OCI-M2 (cell line): ENCODE results near the gene KCTD10.

Experiments used
- DNase-seq: peaks from one replicate; lab custom pipeline; 2025; ENCODE audit not compliant: unreplicated experiment; lab: John Stamatoyannopoulos, UW

The KCTD10 gene, protein sequence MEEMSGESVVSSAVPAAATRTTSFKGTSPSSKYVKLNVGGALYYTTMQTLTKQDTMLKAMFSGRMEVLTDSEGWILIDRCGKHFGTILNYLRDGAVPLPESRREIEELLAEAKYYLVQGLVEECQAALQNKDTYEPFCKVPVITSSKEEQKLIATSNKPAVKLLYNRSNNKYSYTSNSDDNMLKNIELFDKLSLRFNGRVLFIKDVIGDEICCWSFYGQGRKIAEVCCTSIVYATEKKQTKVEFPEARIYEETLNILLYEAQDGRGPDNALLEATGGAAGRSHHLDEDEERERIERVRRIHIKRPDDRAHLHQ

DNA sequence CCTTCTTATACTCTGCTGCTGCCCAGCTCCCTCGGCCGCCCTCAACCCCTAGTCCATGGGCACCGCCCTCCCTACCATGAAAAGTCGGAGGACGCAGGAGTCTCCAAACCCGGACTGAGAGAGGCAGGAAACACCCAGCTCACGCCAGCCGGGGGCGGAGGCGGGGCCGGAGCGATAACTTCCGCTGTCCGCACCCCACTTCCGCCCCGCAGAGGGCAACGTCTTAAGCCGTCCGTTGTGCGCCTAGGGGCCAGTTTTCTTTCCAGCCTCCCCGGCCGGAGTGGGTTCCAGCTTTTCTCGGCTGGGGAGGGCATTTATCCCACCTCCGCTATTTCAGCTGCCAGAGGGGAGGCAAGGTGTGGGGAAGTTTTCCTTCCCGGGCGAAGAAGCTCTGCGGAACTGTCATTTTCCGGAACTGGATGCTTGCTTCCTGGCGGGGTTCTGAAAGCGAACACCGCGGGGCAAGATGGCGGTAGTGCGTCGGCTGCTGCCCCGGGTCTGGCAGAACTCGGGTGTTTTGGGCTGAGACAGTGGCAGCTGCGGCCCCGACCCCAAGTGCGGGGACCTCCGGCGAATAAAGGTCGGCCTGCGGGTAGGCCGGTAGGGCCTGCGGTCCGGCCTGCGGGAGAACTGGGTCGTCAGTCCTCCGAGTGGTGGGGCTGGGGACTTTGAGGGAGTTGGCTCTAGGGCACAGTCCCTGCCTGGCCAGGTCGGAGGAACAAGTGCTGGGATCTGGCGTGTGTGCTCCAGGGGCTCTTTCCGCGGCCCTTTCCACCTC, at the start of gene KCTD10, which contains the start of gene UBE3B:
KCTD10 (minus strand) TSS at position 116 of the 778 bp plus-strand sequence; CDS start at position 78, 38 bp downstream.
UBE3B (plus strand) TSS at position 450 of the 778 bp plus-strand sequence. CDS start 5,918 bp downstream, outside the sequence.
- peak; percentile 17 for DNase-seq

DNA sequence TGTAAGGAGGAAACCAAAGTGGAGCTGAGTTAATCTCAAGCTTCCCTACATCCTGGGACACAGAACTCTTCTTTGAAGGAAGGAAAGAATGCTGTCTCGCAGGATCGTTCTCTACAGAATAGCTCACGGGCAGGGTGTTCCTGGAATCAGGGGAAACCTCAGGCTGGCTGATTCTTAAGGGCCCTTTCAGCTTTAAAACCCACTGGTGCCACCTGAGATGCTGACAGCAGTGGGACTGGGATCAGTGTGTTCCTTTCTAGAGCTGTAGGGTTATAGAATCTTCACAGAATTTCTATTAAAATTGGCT, 48.1 kb upstream of the KCTD10 start:
- DNase-seq, result no peak

DNA sequence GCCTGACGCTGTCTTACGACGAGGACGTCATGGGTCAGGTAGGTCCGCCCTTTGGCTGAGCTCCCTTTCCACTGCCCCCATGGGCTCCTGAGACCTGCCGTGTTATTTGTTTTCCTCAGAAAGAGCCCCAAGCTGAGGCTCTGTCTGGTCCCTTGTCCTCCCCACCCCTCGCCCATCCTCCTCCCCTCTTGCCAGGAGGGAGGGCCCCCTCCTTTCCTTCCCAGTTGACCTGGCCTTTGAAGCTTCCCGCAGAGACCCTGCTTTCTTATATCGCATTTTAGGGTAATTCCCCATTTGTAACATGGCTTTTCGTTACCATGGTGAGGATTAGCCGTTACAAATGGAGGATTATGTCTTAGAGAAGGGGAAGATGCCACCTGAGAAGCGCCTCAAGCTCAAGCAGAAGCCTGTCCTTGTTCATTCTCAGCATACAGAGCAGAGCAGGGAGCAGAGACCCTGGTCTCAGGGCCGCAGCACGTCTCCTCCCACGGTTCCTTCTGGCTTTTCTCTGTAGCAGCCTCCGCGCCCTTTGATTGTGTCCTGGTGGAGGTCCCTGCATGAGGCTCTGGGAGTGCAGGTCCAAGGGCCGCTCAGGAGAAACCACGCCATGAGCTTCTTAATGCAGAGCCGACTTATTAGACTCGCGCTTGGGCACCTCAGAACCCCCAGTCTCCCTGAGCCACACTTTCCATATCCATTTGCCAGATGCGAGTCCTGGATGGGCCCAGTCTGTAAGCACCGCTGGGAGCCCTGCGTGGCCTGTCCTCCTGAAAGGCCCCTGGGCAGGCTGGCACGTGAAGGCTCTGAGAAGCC, 47.6 kb upstream of the KCTD10 start:
- DNase-seq, result no peak

DNA sequence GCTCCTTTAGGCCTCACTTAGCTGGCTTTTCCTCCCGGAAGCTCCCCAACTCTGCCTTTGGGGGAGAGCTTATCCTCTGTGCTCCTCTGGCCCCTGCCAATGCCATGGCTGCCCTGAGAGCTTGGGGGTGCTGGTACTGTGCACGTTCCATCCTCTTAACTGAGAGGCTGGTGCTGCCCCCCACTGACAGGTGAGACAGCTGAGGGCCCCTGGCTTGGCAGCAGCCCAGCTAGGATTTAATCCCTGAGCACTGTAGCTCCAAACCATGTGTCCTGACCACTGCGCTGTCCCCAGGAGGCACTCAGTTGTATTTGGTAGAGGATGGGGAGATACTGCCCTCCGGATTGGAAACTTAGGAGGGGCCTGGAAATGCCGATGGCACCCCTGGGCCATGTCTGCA, 46.4 kb upstream of the KCTD10 start:
- DNase-seq, result no peak

DNA sequence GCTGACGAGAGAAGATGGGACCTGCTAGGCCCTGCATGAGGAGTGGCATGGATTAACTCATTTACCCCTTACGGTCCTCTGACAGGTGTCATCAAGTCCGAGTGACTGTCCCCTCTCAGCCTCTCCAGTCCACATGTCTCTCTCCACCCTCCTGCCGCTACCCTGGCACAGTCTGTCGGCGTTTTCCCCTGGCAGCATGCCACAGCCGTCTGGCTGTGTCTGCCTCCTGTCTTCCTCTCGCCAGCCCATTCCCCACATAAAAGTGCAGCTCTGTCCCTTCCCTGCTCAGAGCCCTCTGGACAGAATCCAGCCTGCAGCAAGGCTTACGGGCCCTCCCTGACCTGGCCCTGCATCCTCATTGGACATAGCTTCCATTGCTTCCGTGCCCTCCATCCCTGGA, 46.0 kb upstream of the KCTD10 start:
- DNase-seq, result no peak

DNA sequence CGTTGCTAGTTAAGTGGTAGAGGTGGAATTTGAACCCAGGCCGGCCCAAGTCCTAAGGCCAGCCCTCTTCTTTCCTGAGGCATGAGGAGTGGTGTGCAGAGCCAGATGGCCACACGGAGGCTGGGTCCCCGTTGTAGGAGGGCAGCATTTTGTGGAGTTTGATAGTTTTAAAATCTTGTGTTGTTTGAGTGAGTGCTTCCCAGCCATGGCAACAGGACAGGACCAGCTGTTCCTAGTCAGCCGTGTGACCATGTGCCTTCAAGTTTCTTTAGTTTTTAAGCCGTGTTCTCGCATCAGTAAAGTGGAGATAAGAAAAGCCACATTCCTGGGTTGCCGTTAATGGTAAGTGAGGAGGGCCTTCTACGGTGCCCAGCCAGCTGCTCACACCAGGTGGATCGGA, 44.7 kb upstream of the KCTD10 start:
- no peak for DNase-seq

DNA sequence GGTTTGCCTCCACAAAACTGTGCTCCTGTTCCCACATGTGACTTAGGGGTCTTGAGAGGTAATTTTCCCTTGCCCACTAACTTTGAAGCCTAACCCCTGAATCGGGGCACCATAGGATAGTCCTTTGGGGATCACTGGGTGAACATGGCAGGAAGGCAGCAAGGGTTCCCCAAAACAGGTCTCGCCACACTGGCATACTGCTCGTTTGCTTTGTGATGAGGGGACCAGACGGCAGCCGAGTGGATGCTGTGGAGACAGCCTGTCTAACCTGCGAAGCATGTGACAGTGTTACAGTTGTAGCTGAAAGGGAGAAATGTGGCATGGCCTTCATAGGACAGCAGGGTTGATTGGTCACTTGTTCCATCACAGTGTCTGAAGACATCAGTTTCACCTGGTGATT, 42.7 kb upstream of the KCTD10 start:
- DNase-seq, result no peak

DNA sequence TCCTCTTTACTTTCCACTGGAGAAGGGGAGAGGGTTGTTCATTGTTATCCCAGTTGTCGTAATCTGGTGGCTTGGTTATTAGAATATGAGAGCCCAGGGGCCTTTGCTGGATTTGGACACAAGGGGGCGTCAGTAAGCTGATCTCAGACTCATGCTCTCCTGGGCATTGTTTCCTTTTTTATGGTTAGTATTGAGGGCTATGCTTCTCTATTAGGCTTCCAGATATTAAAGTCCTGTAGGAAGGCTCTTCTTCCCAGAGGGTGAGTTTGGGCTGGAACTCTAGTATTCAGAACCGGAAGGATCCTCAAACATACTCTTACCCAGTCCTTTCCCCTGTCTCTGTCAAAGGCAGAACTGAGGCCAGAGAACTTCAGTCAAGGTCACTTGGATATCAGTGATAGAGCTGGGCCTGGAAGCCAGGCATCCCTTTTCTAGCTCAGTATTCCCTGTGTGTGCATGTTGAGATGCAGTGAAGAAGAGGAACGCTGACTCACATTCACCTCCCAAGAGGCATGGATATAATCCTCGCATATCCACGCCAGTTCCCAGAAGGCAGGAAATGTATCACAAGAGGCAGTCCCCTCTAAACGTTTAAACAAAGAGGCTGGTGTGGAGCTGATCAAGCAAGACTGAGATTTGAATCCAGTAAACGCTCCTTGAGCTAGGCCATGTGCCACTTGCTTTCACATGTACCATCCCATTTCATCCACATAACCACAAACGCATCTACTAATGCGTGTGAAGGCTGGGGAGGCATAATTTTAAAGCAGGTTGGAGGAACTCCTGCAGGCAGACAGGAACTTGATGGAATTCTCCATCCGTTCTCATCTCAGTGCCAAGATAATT, 41.9 kb upstream of the KCTD10 start:
- peak; percentile 29 for DNase-seq

DNA sequence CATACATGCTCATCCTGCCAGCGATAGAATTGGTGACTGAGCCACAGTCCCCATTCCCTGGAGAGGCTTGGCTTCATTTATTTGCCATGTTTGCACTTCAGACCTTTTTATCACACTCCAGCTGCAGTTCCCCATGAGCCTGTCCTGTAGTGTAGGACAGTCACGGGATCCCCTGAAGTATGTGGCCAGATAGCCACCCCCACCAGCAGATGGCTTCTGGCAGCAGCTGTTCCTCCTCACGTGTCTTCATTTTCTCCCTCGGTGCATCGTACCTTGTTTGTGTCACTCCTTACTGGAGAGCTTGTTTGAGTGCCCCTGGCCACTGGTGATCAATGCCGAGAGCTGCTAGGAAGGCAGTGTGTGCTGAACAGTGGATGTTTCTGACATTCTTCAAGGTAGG, 40.5 kb upstream of the KCTD10 start:
- DNase-seq, result no peak

DNA sequence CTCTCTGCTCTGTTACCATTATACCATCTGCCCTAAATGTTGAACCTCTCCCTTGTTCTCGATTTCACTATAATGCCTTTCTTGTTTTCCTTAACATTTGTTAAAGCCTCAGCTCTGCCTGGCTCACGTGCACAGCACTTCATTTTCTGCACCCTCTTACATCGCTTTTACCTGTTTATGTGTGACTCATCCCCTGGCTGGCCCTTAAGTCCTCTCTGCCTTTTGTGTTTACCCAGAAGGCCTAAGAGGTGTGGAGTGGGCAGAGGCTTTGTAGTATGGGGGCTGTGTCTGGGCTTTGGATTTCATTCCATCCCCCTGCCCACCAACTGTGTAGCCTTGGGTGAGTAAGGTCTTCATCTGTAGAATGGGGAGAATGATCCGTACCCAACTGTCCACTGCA, 36.9 kb upstream of the KCTD10 start:
- DNase-seq, result no peak

DNA sequence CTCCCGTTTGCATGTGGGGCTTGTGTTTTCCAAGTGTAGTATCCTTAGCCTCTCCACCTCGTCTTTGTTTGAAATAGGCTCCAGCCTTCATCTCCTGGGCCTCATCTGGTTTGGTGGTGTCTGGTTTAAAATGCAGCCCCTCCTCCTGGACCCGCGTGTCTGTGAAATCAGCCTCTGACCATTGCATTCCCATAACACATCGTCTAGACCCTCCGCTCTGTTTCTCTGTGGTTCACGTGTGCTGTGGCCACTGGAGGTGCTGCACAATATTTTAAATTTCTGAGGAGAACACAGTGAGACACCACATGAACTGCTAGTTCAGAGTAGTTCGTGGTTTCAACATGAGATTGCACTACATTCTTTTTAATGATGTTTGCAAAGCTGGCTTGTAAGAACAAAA, 36.0 kb upstream of the KCTD10 start:
- no peak for DNase-seq

DNA sequence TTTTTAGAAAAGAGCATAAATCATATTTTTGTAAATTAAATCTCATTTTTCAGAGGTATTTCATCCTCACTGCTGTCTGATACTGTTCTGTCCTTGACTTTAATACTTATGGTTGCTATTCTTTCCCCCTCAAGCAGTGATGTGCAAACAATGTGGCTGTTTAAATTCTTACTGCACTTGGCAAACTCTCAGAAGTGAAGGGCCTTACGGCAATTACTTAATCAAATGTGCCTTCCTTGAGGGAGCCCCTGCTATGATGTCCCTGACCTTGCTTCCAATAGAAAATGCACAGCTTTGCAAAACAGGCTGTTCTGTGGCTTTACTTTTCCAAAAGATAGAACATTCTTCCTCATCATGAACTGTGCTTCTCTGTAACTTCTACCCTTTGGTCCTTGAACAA, 35.5 kb upstream of the KCTD10 start:
- no peak for DNase-seq

DNA sequence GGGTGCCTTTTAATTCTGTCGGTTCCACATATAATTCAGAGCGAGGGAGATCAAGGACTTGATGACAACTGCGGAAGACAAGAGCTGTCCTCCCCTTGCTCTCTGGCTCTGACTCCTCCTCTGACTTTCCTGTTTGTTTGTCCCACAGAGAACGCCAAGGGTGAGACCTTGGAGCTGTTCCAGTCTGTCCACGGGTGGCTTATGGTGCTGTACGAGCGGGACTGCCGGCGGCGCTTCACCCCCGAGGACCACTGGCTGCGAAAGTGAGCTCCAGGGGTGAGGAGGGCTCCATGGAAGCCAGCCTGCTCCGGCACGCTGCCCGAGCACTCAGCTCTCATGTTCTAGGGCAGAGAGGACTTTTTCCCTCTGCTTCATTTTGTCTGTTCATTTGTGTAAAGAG, 33.1 kb upstream of the KCTD10 start:
- DNase-seq, result no peak

DNA sequence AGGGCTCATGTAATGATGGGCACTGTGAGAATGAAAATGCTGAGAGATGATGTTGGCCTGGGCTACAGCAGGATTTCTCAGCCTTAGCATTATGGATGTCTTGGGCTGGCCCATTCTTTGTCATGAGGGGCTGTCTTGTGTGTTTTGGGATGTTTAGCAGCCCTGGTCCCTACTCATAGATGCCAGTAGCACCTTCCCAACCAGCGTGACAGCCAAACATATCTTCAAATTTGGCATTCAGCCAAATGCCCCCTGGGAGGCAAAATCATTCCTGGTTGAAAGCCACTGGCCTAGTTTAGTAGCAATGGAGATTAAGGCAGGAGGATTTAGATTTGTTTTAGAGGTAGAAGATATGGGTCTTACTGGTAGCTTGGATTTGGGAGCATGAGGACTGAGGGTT, 27.0 kb upstream of the KCTD10 start:
- DNase-seq, result no peak

DNA sequence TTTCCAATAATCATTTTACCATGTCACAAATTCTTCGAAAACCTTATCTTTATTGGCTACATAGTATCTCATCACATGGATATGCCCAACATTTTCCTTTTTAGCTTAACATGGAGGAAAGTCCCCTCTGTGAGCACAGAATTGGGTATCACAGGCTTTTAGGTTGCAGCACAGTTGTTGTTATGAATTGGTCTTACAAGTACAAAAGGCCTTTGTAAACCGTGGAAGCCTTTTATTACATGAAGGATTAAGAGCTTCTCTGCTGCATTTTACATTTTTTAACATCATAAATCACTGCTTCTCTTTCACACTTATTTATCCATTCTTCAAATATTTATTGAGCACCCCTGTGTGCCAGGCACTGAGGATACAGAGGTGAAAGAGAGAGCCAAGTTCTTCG, 26.5 kb upstream of the KCTD10 start:
- no peak for DNase-seq

DNA sequence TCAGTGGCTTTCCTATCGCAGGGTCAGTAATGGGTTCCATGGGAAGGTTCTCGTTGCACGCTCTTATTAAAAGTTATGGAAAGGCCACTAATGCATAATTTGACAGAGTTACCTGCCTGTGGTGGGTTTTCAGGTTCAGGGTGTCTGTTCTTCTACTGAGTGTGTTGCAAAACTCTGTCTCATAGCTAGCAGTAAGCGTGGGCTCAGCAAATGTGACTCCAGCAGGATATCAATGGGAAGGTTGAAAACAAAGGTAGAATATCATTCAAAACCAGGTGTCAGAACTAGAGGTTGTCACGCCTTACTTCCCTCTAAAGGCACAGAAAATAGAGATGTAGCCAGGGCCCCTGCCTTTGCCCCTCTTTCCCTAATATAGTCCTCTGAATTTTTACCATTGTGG, 25.2 kb upstream of the KCTD10 start:
- DNase-seq, result no peak

DNA sequence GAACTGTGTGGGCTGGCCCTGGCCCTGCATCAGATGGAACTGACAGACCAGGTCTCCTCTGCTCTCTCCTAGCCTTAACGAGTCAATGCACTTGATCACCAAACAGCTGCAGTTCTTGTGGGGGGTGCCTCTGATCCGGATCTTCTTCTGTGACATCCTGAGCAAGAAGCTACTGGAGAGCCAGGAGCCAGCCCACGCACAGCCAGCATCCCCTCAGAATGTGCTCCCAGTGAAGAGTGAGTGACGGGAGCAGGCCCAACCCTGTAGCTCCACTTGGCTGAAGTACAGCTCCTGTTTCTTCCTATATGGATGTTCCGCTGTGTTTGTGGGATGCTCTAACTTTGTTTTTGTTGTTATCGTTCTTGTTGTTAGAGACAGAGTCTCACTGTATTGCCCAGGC, 24.2 kb upstream of the KCTD10 start:
- no peak for DNase-seq

DNA sequence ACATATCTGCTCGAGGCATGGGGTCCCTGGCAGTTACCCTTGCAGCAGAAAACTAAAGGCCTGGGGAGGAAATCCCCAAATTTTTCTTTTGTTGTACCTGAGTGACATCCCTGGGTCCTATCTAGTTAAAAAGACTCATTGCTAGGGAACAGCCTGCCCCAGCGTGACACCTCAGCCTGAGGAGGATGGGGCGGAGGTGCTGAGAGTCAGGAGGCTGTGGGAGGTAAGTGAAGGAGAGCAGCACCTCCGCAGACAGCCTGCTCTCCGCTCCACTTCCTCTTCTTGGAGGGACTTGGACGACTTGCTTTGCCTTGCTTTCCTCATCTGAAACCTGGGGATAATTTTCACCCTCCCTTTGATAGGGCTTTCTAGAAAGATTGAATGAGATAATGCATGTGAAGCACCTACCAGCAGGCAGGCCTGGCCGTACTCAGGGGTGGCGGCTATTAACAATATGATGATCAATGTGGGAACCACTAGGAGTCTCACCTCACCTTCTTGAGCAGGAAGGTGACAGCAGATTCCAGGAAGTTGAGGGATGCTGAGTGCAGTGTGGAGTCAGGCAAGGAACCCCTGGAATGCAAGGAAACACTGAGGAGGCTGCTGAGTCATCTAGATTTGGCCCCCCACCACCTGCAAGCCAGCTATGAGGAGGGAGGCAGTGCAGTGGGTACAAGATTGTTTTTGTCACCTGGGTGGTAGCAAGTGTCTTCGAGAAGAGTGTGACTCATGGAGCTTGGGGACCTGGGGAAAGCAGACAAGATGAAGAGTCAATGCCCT, 23.5 kb upstream of the KCTD10 start:
- no peak for DNase-seq

DNA sequence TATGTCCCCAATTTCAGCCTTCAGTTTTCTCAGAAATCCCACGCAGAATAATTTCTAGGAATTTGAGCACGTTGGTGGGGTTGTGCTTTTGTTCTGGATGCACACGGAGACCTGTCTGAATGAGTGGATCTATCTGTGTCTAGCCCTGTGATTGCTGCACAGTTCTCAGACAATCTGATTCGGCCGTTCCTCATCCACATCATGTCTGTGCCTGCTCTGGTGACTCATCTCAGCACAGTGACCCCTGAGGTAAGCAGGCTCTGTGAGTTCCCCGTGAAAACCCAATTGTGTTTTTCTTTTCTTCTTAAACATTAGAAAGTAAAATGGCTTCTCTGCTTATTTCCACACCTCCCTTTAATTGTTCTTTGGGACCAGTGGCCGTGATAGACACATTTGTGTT, 20.6 kb upstream of the KCTD10 start:
- DNase-seq, result no peak

DNA sequence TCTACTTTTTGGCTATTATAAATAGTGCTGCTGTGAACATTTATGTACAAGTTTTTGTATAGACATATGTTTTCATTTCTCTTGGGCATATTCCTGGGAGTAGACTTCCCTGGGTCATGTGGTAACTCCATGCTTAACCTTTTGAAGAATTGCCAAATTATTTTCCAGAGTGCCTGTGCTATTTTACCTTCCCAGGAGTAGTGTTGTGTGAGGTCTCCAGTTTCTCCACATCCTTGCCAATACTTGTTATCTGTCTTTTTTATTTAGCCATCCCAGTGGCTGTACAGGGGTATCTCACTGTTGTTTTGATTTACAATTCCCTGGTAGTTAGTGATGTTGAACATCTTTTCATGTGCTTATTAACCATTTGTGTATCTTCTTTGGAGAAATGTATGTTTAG, 19.2 kb upstream of the KCTD10 start:
- no peak for DNase-seq
